GM12892 (cell line): ENCODE data around the gene PLEKHG7.

Experiments
- POLR2A ChIP-seq: IDR thresholded peaks from 2 replicates; pipeline ENCODE4 v1.6.1; 2011; ENCODE audit warnings: low read depth, low read length, control low read depth
- POLR2AphosphoS5 ChIP-seq: IDR thresholded peaks from 2 replicates; pipeline ENCODE4 v1.6.1; 2011; ENCODE audit warnings: low read depth, low read length, control low read depth
- TAF1 ChIP-seq: IDR thresholded peaks from 2 replicates; pipeline ENCODE4 v1.6.1; 2011; ENCODE audit warnings: low read depth, mild to moderate bottlenecking, control low read depth, low read length, borderline replicate concordance

DNA sequence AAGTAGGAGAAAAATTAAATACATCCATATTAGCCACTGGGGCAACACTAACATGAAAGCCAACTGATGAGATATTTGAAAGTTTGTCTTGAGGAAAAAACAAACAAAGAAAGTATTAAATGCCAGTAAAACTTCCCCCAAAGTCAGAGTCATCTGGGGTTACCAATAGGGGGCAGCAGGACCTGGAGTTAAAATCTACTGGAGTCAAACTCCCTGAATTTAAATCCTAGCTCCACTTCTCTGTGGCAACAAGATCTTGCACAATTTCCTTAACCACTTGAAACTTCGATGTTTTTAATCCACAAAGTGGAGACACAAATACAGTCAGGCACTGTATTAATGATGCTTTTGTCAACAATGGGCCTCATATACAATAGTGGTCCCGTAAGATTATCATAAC, 14.4 kb downstream of the PLEKHG7 start:
- TF ChIP-seq POLR2AphosphoS5 (no peak), TAF1 (no peak), POLR2A (no peak)
